Stimulated activated CD4-positive, alpha-beta T cell treated with anti-CD3 and anti-CD28 coated beads, Interleukin-1b, Interleukin-23, amount 100 ng/mL, for 24 hours (primary cell): ENCODE measurements around the gene ASMT.
"Not testable (repeated sequence)": the region's sequence is repeated elsewhere in the genome, so short reads cannot be mapped to it uniquely, and the experiment has no call there.

Experiments
- DNase-seq, 4 experiments: peaks; one replicate each; pipeline ENCODE4 v3.0.0-alpha.2; 2020; ENCODE audit warnings: low read depth in 4 of 4, low spot score in 1 of 4

Gene ASMT

DNA sequence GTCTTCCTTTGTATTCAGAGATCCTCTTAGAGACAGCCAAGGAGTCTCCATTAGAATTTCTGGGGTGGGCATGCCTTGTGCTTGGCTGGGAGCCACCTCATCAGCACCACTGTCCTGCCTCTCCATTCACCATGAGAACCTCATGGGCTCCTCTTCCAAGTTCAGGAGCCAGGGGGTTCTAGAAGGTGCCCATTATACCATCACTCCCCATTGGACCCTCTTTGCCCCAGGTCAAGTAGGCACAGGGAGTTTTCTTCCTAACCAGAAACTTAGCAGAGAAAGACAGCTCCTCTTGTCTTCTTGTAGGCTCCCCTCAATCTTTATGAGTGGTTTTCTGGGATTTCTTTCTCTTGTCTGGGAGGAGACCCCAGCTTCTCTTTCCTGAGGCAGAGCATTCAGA is 31.1 kb downstream of the ASMT start:
- no peak for DNase-seq

DNA sequence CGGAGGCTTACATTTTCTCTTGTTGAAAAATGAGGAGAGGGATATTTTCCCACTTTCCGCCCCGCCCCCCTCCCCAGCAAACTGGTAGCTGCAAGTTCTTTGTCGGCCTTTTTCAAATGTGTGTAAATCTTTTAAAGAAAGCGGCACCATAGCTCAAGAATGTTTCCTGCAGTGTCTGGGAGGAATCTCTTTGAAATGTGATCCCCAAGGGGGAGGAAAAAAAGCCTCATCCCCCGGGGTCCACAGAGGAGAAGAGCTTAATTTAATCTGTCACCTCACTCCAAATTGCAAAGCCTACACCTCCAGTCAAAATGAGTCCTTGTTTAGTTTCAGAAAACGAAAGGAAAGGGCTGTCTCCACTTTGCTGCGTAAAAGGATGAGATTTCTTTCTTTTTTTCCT is 34.8 kb downstream of the ASMT start:
- DNase-seq: no peak

DNA sequence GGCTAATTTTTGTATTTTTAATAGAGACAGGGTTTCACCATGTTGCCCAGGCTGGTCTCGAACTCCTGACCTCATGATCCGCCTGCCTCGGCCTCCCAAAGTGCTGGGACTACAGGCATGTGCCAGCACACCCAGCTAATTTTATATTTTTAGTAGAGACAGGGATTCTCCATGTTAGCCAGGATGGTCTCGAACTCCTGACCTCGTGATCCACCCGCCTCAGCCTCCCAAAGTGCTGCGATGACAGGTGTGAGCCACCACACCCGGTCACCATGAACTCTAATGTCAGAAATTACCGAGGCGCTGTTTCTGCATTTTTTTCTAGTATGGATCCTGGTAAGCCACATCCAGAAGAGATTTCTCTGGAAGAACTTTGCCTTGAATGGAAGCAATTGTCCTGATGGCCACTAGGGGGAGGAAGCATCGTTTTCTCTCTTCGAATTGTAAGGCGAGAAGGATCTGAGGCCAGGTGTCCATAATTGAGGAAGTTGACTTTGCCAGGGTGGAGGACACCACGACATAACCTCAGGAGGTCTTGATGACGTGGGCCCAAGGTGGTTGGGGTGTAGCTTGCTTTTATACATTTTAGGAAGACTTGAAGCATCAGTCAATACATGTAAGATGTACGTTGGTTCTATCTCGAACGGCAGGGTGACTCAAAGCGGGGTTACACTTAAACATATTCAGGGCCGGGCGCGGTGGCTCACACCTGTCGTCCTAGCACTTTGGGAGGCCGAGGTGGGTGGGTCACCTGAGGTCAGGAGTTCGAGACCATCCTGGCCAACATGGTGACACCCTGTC is 37.4 kb downstream of the ASMT start:
- DNase-seq: peak in 1 of 4 experiments; percentile 16

DNA sequence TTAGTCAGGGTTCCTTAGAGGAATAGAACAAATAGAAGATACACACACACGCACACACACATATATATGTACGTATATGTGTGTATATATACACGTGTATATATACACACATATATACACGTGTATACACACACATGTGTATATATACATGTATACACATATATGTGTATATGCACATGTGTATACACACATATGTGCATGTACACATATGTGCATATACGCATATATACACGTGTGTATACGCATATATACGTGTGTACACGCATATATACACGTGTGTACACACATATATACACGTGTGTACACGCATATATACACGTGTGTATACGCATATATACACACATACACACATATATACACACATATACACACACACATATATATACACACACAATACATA is 41.5 kb downstream of the ASMT start:
- no peak for DNase-seq

DNA sequence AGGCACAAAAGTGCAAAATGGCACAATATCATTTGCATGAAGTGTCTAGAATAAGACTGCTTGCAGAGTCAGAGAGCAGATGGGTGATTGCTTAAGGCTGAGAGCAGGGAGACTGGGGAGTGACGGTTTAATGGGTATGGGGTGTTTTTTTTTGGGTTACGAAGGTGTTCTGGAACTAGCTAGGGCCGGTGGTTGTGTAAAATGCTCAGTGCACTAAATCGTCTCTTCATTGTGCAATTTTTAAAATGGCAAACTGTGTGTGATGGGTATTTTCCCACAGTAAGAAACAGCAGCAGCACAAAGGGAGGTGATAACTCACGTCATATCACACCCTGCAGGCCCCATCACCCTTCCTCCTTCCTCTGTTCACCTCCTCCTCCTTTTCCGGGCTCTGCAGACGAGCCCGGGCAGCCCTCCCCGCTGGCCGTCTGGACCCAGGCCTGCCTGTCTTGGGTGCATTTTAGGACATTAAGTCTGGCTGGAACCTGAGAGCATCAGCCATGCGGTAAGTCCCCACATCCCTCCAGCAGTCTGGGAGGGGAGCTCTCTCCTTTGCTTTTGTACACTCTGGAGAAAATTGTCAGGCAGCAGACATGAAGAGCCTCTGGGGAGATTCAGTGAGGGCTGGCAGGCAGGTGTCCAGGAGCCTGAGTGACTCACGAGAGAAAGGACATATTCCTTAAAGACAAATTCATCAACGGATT is 42.7 kb downstream of the ASMT start:
- DNase-seq: peak in 3 of 4 experiments; percentile 12 to 44 (median 41)

DNA sequence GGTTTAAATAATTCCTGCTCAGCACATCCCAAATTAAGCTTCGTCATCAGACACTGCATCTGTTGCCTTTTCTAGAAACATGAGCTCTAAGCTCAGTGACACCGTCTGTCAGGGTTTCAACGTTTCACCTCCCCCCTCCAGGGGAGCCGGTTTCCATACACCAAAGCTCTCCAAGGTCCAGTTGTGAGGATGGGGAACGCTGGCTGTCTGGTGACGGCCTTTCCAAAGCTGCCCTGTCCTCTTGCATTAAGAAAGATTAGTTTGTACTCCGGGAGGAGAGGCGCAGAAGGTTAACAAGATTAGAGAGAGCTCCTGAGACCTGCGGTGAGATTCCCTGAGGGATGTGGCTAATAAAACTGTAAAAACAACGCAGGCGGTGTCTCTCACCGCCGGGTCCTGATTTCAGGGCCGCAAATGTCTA is 43.2 kb downstream of the ASMT start:
- DNase-seq: no peak

DNA sequence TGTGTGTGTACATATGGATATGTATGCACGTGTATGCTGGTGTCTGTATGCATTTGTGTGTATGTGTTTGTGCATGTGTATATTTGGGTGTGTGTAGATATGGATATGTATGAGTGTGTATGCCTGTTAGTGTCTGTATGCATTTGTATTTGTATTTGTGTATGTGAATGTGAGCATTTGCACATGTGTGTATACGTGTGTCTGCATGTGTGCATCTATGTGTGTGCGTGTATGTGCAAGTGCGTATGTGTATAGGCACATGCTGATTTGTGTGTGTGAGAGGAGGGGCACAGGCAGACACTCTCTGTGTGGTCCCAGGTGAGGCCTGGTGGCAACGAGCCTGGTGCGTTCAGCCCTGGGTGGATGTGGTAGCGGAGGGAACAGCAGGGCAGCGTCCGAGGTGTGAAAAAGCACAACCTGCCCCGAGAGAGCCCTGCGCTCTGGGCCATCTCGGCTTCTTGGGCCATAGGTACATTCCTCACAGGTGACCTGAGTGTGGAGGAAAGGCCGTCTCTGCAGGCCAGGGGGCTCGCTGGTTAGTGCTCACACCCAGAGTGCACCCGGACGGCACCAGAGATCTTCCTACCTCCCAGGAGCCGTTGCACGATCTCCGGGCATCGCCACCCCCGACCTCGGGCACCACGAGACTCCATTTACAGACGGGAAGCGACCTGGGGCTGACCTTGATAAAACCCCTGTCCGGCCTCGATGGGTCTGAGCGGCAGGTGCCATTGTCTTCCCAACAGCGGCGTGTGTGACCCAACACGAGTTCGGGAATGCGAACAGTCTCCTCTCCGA is 45.0 kb downstream of the ASMT start:
- DNase-seq: no peak

DNA sequence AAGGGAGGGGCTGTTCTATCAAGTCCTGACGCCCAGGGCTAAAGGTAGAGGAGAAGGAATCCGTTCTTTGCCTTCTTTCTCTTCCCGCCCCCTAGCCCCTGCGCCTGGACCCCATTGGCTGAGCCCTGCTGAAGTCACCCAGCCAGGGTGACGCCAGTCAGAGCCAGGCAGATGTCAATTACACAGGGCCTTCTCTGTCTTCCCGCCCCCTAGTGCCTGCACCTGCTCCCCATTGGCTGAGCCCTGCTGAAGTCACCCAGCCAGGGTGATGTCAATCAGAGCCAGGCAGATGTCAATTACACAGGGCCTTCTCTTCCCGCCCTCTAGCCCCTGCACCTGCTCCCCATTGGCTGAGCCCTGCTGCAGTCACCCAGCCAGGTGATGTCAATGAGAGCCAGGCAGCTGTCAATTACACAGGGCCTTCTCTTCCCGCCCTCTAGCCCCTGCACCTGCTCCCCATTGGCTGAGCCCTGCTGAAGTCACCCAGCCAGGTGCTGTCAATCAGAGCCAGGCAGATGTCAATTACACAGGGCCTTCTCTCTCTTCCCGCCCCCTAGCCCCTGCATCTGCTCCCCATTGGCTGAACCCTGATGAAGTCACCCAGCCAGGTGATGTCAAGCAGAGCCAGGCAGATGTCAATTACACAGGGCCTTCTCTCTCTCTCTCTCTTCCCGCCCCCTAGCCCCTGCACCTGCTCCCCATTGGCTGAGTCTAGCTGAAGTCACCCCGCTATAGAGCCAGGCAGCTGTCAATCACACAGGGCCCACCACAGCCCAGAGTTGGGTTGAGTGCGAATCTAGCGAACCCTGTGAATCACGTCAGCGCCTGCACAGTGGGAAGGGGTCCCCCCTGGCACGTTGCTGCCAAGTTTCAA is 46.4 kb downstream of the ASMT start:
- DNase-seq: peak in 3 of 4 experiments; percentile 4 to 86 (median 79)

DNA sequence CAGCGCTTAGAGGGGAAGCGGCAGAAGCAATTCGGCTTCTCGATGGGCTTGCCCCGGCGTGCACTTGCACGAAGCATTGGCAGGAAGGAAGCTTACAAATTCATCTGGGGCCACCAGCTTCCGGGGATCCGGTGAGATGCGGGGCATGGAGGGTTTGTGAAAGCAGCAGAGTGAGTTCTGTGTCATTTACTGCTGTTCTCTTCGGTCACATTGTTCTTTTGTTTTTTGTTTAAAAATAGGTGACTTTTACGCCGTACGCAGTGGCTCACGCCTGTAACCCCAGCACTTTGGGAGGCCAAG is 47.0 kb downstream of the ASMT start:
- no peak for DNase-seq

DNA sequence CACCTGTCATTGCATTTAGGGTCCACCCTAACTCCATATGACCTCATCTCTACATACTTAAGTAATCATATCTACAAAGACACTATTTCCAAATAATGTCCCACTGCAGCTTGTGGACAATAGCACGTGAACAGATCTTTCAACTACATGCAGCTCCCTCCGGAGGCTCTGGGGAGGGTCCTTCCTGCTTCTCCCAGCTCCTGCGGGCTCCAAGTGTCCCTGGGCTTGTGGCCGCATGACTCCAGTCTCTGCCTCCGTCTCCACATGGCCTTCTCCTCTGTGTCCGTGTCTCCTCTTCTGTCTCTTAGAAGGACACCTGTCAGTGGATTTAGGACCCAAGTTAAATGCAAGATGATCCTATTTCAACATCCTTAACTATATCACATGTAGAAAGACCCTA is 52.7 kb downstream of the ASMT start:
- DNase-seq: no peak

DNA sequence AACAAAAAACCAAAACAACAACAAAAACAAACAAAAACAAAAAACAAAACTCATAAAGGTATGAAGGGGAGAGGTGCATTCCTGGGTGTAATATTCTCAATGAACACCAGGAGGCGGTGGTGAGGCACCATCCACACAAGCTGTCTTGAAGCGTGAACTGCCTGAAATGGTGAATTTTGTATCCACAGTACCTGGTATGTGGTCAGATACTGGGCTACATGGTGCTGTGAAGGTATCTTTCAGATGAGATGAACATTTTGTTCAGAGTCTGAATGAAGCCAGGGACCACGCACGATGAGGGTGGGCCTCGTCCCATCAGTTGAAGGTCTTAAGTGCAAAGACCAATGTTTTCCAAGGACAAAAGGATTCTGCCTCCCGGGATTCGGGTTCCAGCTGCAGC is 58.5 kb downstream of the ASMT start:
- DNase-seq: peak in 2 of 4 experiments; percentile 9 to 24

DNA sequence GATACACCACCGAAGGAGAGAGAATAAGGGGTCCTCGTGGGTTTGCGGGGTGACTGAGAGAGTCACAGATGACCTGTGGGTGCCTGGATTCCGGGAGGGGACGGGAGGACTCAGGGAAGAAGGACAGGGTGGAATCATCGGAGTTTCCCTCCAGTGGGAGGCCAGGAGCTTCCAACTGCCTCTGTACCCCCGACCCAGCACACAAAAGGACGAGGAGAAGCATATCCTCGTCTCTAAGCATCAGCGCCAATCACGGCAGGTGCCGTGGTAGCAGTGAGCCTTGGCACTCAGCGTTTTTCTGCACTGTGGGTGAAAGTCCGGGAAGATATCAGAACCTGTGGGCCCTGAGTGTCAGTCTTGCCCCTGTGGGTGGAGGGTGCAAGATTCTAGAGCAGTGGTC is 62.0 kb downstream of the ASMT start:
- no peak for DNase-seq

DNA sequence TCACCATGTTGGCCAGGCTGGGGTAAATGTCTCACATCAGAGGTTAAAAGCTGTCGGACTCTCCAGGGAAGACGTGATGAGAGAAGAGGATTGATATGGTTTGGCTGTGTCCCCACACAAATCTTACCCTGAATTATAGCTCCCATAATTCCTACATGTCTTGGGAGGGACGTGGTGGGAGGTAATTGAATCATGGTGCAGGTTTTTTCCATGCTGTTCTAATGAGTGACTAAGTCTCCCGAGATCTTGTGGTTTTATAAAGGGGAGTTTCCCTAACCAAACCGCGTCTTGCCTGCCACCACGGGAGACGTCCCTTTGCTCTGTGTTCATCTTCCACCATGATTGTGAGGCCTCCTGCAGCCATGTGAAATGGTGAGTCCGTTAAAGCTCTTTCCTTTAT is 64.4 kb downstream of the ASMT start:
- DNase-seq: peak in 1 of 4 experiments; percentile 26

DNA sequence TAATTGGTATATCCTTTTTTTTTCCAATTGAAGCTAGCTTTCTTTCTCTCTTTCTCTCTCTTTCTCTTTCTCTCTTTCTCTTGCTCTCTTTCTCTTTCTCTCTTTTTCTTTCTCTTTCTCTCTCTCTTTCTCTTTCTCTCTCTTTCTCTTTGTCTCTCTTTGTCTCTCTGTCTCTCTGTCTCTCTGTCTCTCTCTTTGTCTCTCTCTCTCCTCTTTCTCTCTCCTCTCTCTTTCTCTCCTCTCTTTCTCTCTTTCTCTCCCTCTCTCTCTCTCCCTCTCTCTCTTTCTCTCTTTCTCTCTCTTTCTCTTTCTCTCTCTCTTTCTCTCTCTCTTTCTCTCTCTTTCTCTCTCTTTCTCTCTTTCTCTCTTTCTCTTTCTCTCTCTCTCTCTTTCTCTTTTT is 66.6 kb downstream of the ASMT start:
- no peak for DNase-seq

DNA sequence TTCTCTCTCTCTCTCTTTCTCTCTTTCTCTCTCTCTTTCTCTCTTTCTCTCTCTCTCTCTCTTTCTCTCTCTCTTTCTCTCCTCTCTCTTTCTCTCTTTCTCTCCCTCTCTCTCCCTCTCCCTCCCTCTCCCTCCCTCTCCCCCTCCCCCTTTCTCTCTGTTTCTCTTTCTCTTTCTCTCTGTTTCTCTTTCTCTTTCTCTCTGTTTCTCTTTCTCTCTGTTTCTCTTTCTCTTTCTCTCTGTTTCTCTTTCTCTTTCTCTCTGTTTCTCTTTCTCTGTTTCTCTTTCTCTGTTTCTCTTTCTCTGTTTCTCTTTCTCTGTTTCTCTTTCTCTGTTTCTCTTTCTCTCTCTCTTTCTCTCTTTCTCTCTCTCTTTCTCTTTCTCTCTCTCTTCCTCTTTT is 67.0 kb downstream of the ASMT start:
- DNase-seq: not testable (repeated sequence)

DNA sequence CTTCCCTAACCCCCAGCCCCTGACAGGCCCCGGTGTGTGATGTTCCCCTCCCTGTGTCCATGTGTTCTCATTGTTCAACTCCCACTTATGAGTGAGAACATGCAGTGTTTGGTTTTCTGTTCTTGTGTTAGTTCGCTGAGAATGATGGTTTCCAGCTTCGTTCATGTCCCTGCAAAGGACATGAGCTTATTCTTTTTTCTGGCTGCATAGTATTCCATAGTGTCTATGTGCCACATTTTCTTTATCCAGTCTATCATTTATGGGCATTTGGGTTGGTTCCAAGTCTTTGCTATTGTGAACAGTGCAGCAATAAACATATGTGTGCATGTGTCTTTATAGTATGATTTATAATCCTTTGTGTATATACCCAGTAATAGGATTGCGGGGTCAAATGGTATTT is 67.6 kb downstream of the ASMT start:
- DNase-seq: not testable (repeated sequence)

DNA sequence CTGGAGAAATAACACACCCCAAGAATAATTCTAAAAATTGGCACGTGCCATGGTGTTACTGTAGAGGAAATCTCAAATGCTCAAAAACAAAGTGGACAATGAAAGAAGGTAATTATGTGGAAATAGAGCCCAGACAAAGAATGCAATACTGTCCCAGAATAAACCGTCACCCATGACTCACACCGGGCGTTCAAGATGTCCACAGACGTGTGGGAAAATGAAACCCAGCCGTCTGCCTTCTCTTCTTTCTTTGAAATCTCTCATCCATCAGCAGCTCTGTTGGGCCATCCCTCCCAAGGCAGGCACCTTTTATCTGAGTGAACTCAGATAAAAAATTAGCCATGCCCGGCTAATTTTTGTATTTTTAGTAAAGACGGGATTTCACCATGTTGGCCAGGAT is 70.0 kb downstream of the ASMT start:
- not testable (repeated sequence) for DNase-seq

DNA sequence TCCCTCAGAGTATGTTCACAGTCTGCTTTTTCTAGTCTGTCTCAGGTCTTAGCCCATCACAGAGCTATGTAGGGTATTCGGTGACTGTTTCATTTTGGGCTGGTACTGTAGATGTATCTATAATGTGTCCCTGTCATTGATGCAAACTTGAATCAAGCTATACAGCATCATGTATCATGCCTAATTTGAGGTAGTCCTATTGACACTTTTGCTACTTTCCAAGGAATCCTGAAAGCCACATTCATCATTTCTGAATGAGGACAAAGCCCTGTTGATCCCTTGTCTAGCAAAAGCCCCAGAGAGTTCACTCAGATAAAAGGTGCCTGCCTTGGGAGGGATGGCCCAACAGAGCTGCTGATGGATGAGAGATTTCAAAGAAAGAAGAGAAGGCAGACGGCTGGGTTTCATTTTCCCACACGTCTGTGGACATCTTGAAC is 70.6 kb downstream of the ASMT start:
- not testable (repeated sequence) for DNase-seq

DNA sequence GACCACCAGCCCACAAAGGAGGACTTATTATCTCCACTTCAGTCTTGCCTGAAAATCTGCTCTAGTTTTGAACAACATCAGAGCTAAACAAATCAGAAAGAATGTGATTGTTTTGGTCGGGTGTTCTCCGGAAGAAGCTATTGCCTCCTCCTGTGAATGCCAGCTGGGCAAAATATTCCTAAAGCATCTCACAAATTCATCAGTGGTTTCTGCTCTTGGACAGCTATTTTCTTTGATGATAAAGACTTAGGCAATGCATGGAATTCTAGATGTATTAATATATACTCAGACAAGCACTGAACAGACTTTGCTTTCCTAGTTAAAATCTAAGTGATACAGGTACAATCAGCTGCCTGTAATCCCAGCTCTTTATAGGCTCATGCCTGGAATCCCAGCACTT is 71.8 kb downstream of the ASMT start:
- DNase-seq: no peak
